ENCODE data around the gene SCNN1A.

- TF ChIP-seq CTCF (IDR thresholded peaks at IDR 0.05) (no peak), POLR2A (IDR thresholded peaks at IDR 0.05) (no peak)
Observed at GRCh38 chr12:6374786-6375160, 590 bp downstream of the SCNN1A start.

All from adrenal gland (tissue), 5 donors.